HepG2 (cell line): Measurements from ENCODE around the gene ZNF584. TPM values are rescaled to one million over a fixed set of nuclear protein-coding genes. Genes with fewer than 3 reads are reported as not detected.

Experiments
- GABPB1 ChIP-seq: IDR thresholded peaks from 2 replicates; pipeline ENCODE4 v1.6.1; 2016; ENCODE audit warnings: mild to moderate bottlenecking, missing genetic modification reagents, moderate library complexity, missing compliant biosample characterization
- MYNN ChIP-seq: sonication (generic); formaldehyde crosslinking; IDR thresholded peaks from 2 replicates; pipeline ENCODE4 v1.4.0; 2020; ENCODE audit warnings: mild to moderate bottlenecking, low read depth, missing genetic modification reagents
- PCBP1 ChIP-seq: fragments of 200-400 bp; formaldehyde crosslinking; IDR thresholded peaks from 2 replicates; pipeline ENCODE4 v1.6.1; 2017; ENCODE audit warnings: mild to moderate bottlenecking, low read depth, low read length, borderline replicate concordance
- TAF15 ChIP-seq: fragments of 200-400 bp; formaldehyde crosslinking; IDR thresholded peaks from one replicate; pipeline ENCODE4 v1.6.1; 2018; ENCODE audit warnings: mild to moderate bottlenecking, low read depth, low read length; ENCODE audit not compliant: poor library complexity, severe bottlenecking
- TCF7 ChIP-seq: sonication (generic); IDR thresholded peaks from 2 replicates; pipeline ENCODE4 v1.6.1; 2016; ENCODE audit warnings: antibody characterized with exemption, low read depth
- TMF1 ChIP-seq: sonication (generic); formaldehyde crosslinking; IDR thresholded peaks from 2 replicates; pipeline ENCODE4 v1.8.1; 2022; ENCODE audit warnings: low read depth, missing genetic modification reagents
- YEATS2 ChIP-seq: sonication (generic); formaldehyde crosslinking; IDR thresholded peaks from 2 replicates; pipeline ENCODE4 v1.4.0; 2020; ENCODE audit warnings: missing genetic modification reagents, borderline replicate concordance
- ZNF138 ChIP-seq: sonication (generic); formaldehyde crosslinking; IDR thresholded peaks from 2 replicates; pipeline ENCODE4 v1.5.0; 2020; ENCODE audit warnings: mild to moderate bottlenecking, low read depth, missing genetic modification reagents
- ZNF232 ChIP-seq: sonication (generic); formaldehyde crosslinking; IDR thresholded peaks from 2 replicates; pipeline ENCODE4 v1.4.0; 2020; ENCODE audit warnings: missing genetic modification reagents, borderline replicate concordance
- ZNF33A ChIP-seq: sonication (generic); formaldehyde crosslinking; IDR thresholded peaks from 2 replicates; pipeline ENCODE4 v1.5.1; 2020; ENCODE audit warnings: missing genetic modification reagents, mild to moderate bottlenecking, moderate library complexity, borderline replicate concordance
- ZNF34 ChIP-seq: sonication (generic); formaldehyde crosslinking; IDR thresholded peaks from 2 replicates; pipeline ENCODE4 v1.4.0; 2020; ENCODE audit warnings: mild to moderate bottlenecking, missing genetic modification reagents, borderline replicate concordance
- ZNF605 ChIP-seq: sonication (generic); formaldehyde crosslinking; IDR thresholded peaks from 2 replicates; pipeline ENCODE4 v1.8.0; 2022; ENCODE audit warnings: mild to moderate bottlenecking, missing genetic modification reagents
- ZNF703 ChIP-seq: sonication (generic); formaldehyde crosslinking; IDR thresholded peaks from 2 replicates; pipeline ENCODE4 v1.5.1; 2020; ENCODE audit warnings: missing genetic modification reagents, mild to moderate bottlenecking, moderate library complexity, borderline replicate concordance
- ZNF746 ChIP-seq: sonication (generic); formaldehyde crosslinking; IDR thresholded peaks from 2 replicates; pipeline ENCODE4 v1.8.0; 2022; ENCODE audit warnings: mild to moderate bottlenecking, missing genetic modification reagents
- ZNF768 ChIP-seq: sonication (generic); formaldehyde crosslinking; IDR thresholded peaks from 2 replicates; pipeline ENCODE4 v1.4.0; 2020; ENCODE audit warnings: missing genetic modification reagents
- polyA plus RNA-seq, 8 experiments: library from polyadenylated mRNA; depleted of rRNA in 3 of 8; stranded (reverse) in 7 of 8; unstranded in 1 of 8; fragments of >200 nt; fragmentation: Illumina TruSeq in 4 of 8; extraction: Trizol in 4 of 8; gene quantifications; 2 replicates each; pipeline versions ENCODE4 v1.2.1 to v1.2.3, GENCODE V29; 2011 to 2016; ENCODE audit warnings: low read depth in 4 of 8, missing spikeins in 1 of 8, mixed read lengths in 1 of 8; ENCODE audit not compliant: insufficient read depth in 1 of 8
- total RNA-seq, 5 experiments: library from RNA; depleted of rRNA; stranded (reverse); fragments of >200 nt; fragmentation: Illumina TruSeq; extraction: Trizol; gene quantifications; 2 replicates each; pipeline ENCODE4 v1.2.3, GENCODE V29; 2016; ENCODE audit warnings: low read depth in 1 of 5
- TF ChIP-seq, protein P1 (sequence below): sonication (generic); formaldehyde crosslinking; IDR thresholded peaks from 2 replicates; pipeline ENCODE4 v1.4.0; 2020; ENCODE audit warnings: missing genetic modification reagents, mild to moderate bottlenecking, borderline replicate concordance
- TF ChIP-seq, protein P2 (sequence below): sonication (generic); formaldehyde crosslinking; IDR thresholded peaks from 2 replicates; pipeline ENCODE4 v1.8.0; 2022; ENCODE audit warnings: mild to moderate bottlenecking, missing genetic modification reagents, moderate library complexity
- TF ChIP-seq, protein P3 (sequence below): sonication (generic); formaldehyde crosslinking; IDR thresholded peaks from 2 replicates; pipeline ENCODE4 v1.5.1; 2020; ENCODE audit warnings: missing genetic modification reagents, mild to moderate bottlenecking, borderline replicate concordance
- TF ChIP-seq, protein P4 (sequence below): sonication (generic); formaldehyde crosslinking; IDR thresholded peaks from 2 replicates; pipeline ENCODE4 v1.8.1; 2023; ENCODE audit warnings: mild to moderate bottlenecking, missing genetic modification reagents
- TF ChIP-seq, protein P5 (sequence below): sonication (generic); formaldehyde crosslinking; IDR thresholded peaks from 2 replicates; pipeline ENCODE4 v1.4.0; 2020; ENCODE audit warnings: missing genetic modification reagents

Gene ZNF584
- total and polyA plus RNA-seq, 2 of the 13 experiments (the other 11 are each of a cell fraction or from before 2014, with no cell fraction given), result 2.4 to 7.0 TPM

DNA sequence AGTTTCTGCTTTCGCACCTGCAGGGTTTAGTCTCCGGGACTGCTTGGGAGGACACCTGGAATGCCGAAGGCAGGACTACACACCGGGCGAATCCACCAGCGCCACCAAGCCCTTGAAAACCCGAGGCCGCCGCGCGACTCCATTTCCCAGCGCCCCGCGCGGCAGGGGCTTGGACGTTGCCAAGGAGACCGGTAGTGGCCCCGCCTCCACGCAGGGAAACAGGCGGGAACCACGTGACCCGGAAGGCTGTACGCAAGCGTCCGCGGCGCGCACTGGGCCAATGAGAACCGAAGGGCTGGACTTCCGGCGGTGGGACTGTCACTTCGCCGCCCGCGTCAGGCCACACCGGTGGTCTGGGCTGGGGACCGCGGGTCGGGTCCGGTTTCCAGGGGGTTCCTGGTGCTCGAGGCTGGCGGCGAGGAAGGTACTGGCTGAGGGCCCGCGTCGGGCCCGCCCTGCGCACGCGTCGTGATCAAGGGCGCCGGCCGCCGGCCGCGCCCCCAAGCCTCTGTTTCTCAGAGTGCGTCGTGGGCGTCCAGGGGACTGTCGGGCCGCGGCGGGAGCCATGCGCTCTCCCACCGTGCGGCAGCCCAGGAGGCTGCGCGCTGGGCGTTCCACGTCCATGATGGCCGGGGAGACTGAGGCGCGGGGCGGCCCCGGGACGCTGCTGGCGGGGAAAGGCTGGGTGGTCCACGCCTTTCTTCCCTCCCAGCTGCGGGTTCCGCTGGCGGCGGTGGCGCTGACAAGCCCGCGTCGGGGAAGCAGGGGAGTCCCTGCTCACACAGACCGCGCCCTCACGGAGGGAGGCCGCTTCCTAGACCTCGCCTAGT is 58.5 kb downstream of the ZNF584 start, which contains the start of gene ZNF324 (continued):
- TF ChIP-seq YEATS2, result peak; percentile 51; the same call in 1 of the 2 replicates
- no peak for TF ChIP-seq ZNF232 (CRISPR knock-in tag)
- 0 out of 2 replicates have a peak, but pooled peaks have one; percentile 4 for TF ChIP-seq ZNF768
- no peak for TF ChIP-seq PCBP1
- TF ChIP-seq, protein P1, sequence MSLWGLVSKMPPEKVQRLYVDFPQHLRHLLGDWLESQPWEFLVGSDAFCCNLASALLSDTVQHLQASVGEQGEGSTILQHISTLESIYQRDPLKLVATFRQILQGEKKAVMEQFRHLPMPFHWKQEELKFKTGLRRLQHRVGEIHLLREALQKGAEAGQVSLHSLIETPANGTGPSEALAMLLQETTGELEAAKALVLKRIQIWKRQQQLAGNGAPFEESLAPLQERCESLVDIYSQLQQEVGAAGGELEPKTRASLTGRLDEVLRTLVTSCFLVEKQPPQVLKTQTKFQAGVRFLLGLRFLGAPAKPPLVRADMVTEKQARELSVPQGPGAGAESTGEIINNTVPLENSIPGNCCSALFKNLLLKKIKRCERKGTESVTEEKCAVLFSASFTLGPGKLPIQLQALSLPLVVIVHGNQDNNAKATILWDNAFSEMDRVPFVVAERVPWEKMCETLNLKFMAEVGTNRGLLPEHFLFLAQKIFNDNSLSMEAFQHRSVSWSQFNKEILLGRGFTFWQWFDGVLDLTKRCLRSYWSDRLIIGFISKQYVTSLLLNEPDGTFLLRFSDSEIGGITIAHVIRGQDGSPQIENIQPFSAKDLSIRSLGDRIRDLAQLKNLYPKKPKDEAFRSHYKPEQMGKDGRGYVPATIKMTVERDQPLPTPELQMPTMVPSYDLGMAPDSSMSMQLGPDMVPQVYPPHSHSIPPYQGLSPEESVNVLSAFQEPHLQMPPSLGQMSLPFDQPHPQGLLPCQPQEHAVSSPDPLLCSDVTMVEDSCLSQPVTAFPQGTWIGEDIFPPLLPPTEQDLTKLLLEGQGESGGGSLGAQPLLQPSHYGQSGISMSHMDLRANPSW (CRISPR knock-in tag), result no peak
- no peak for TF ChIP-seq MYNN (CRISPR knock-in tag)
- TF ChIP-seq, protein P2, sequence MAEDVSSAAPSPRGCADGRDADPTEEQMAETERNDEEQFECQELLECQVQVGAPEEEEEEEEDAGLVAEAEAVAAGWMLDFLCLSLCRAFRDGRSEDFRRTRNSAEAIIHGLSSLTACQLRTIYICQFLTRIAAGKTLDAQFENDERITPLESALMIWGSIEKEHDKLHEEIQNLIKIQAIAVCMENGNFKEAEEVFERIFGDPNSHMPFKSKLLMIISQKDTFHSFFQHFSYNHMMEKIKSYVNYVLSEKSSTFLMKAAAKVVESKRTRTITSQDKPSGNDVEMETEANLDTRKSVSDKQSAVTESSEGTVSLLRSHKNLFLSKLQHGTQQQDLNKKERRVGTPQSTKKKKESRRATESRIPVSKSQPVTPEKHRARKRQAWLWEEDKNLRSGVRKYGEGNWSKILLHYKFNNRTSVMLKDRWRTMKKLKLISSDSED (CRISPR knock-in tag), result no peak
- TF ChIP-seq, protein P3, sequence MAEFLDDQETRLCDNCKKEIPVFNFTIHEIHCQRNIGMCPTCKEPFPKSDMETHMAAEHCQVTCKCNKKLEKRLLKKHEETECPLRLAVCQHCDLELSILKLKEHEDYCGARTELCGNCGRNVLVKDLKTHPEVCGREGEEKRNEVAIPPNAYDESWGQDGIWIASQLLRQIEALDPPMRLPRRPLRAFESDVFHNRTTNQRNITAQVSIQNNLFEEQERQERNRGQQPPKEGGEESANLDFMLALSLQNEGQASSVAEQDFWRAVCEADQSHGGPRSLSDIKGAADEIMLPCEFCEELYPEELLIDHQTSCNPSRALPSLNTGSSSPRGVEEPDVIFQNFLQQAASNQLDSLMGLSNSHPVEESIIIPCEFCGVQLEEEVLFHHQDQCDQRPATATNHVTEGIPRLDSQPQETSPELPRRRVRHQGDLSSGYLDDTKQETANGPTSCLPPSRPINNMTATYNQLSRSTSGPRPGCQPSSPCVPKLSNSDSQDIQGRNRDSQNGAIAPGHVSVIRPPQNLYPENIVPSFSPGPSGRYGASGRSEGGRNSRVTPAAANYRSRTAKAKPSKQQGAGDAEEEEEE (CRISPR knock-in tag), result no peak
- no peak for TF ChIP-seq ZNF34 (CRISPR knock-in tag)
- no peak for TF ChIP-seq ZNF703 (CRISPR knock-in tag)
- no peak for TF ChIP-seq TMF1 (CRISPR knock-in tag)
- no peak for TF ChIP-seq TCF7
- peak; percentile 97 for TF ChIP-seq GABPB1
- TF ChIP-seq ZNF746, result no peak
- TF ChIP-seq, protein P4, sequence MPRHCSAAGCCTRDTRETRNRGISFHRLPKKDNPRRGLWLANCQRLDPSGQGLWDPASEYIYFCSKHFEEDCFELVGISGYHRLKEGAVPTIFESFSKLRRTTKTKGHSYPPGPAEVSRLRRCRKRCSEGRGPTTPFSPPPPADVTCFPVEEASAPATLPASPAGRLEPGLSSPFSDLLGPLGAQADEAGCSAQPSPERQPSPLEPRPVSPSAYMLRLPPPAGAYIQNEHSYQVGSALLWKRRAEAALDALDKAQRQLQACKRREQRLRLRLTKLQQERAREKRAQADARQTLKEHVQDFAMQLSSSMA (CRISPR knock-in tag), result no peak
- no peak for TF ChIP-seq ZNF33A (CRISPR knock-in tag)
- TF ChIP-seq ZNF605 (CRISPR knock-in tag), result 0 out of 2 replicates have a peak, but pooled peaks have one; percentile 66
- TF ChIP-seq TAF15, result peak; percentile 56
- TF ChIP-seq, protein P5, sequence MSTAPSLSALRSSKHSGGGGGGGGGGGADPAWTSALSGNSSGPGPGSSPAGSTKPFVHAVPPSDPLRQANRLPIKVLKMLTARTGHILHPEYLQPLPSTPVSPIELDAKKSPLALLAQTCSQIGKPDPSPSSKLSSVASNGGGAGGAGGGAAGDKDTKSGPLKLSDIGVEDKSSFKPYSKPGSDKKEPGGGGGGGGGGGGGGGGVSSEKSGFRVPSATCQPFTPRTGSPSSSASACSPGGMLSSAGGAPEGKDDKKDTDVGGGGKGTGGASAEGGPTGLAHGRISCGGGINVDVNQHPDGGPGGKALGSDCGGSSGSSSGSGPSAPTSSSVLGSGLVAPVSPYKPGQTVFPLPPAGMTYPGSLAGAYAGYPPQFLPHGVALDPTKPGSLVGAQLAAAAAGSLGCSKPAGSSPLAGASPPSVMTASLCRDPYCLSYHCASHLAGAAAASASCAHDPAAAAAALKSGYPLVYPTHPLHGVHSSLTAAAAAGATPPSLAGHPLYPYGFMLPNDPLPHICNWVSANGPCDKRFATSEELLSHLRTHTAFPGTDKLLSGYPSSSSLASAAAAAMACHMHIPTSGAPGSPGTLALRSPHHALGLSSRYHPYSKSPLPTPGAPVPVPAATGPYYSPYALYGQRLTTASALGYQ (CRISPR knock-in tag), result no peak
- 0 out of 2 replicates have a peak, but pooled peaks have one; percentile 23 for TF ChIP-seq ZNF138 (CRISPR knock-in tag)
